ENCODE measurements around the gene ADAM10. TPM values are rescaled to one million over a fixed set of nuclear protein-coding genes. Genes with fewer than 3 reads are reported as not detected.
A peak's percentile ranks its signal among the peaks of the same experiment; 100 is the strongest.

ADAM10 gene
- total and polyA plus RNA-seq, 7 donors = 7.9 to 37.9 (median 33.1) TPM

DNA sequence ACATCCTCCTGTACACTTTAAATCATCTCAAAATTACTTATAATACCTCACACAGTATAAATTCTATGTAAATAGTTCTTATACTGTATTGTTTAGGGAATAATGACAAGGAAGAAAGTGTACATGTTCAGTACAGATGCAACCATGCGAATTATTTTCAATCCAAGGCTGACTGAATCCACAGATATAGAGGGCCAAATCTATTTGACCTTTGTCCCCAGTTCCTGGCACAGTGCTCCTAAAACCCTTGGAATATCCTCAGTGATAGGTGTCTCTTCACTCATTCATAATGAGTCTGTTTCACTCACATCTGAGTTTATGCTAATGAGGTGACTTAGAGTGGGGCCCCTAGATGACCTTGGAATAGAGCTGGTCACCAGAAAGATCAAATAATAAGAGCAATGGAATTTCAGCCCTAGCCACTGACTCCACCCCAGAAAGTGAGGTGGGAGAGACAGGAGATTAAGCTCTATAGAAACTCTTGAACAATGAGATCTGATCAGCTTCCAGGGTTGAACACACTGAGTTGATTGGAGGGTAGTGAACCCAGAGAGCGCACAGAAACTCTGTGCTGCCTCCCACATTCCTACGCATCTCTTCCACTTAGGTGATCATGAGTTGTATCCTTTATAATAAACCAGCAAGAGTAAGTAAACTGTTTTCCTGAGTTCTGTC, 65.3 kb downstream of the ADAM10 start:
- H3K4me1 ChIP-seq = no peaks in the 10 kb centered on the region
- intact Hi-C loops (cut with DNase I) = no loop called here
- no peaks in the 10 kb centered on the region for H3K36me3 ChIP-seq (ENCODE audit: insufficient read depth in 1 of 2, low read depth in 1 of 2)
- H3K27ac ChIP-seq = no peak overlapping the region
- WGBS, 3 donors = 97 to 98% (median 98%) methylated on average over 3 of the region's 3 CpGs
- ATAC-seq (no peak), DNase-seq (no peak)
- no peaks in the 10 kb centered on the region for H3K27me3 ChIP-seq (ENCODE audit: insufficient read depth in 3 of 3, low read length in 2 of 3)
- TF ChIP-seq, protein P1, sequence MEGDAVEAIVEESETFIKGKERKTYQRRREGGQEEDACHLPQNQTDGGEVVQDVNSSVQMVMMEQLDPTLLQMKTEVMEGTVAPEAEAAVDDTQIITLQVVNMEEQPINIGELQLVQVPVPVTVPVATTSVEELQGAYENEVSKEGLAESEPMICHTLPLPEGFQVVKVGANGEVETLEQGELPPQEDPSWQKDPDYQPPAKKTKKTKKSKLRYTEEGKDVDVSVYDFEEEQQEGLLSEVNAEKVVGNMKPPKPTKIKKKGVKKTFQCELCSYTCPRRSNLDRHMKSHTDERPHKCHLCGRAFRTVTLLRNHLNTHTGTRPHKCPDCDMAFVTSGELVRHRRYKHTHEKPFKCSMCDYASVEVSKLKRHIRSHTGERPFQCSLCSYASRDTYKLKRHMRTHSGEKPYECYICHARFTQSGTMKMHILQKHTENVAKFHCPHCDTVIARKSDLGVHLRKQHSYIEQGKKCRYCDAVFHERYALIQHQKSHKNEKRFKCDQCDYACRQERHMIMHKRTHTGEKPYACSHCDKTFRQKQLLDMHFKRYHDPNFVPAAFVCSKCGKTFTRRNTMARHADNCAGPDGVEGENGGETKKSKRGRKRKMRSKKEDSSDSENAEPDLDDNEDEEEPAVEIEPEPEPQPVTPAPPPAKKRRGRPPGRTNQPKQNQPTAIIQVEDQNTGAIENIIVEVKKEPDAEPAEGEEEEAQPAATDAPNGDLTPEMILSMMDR (IDR thresholded peaks at IDR 0.05) = no peak
- no peaks in the 10 kb centered on the region for H3K9me3 ChIP-seq
- H3K4me3 ChIP-seq = no peak overlapping the region

DNA sequence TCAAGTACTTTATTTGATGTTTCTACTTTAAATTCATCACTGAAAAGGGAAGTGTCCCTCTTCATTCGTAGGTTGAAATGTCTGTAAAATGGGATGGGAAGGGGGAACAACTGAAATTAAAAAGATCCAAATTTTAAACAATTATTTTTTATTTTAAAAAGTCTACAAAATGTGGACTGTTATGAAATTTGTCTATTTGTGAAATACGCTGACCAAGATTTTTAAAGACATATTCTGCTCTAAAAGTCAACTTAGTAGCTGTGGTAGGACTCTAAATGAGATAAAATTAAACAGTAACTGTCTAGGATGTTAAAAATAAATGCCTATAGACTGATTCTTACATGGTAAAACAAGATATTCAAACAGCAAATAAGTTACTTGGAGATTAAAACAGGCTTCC, 67.3 kb downstream of the ADAM10 start:
- no peak for ATAC-seq

DNA sequence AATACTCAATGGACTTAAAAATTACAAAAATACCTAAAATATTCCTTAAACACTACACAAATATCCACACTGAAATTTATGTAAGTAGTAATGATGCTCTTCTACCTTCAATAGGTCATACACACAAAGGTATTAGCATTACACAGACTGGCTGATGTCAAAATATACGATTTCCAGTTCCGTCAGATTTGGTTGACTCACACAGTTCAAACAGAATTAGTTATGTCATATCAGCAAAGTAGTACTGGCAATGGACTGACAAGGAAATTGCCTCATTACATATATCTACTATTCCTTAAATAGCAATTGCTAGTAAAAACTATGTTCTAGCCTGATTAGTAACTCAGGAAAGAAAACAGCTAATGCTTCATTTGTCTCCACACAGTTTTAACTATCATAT, 70.8 kb downstream of the ADAM10 start:
- TF ChIP-seq, protein P1 (IDR thresholded peaks at IDR 0.05) = no peak
- Histone ChIP-seq H3K36me3 (ENCODE audit: insufficient read depth in 1 of 2, low read depth in 1 of 2) (peaks cover 0 to 12% of the 10 kb centered on the region in 2 donors), H3K27ac (no peak overlapping the region), H3K9me3 (no peaks in the 10 kb centered on the region), H3K4me3 (no peak overlapping the region), H3K4me1 (no peaks in the 10 kb centered on the region), H3K27me3 (ENCODE audit: insufficient read depth in 3 of 3, low read length in 2 of 3) (no peaks in the 10 kb centered on the region)
- intact Hi-C loops (cut with DNase I) = no loop called here
- ATAC-seq (no peak), DNase-seq (no peak)
- WGBS, 3 donors = 87 to 96% (median 87%) methylated on average over 2 of the region's 2 CpGs

More for the DNA sequence above, 67.3 kb downstream of the ADAM10 start:
- Histone ChIP-seq H3K4me3 (no peak overlapping the region), H3K9me3 (no peaks in the 10 kb centered on the region), H3K36me3 (ENCODE audit: insufficient read depth in 1 of 2, low read depth in 1 of 2) (no peaks in the 10 kb centered on the region), H3K4me1 (no peaks in the 10 kb centered on the region), H3K27me3 (ENCODE audit: insufficient read depth in 3 of 3, low read length in 2 of 3) (no peaks in the 10 kb centered on the region), H3K27ac (no peak overlapping the region)
- DNase-seq = no peak
- TF ChIP-seq, protein P1 (IDR thresholded peaks at IDR 0.05) = no peak
- WGBS, 3 donors = 91 to 94% (median 92%) methylated on average over 2 of the region's 2 CpGs
- intact Hi-C loops (cut with DNase I) = no loop called here

DNA sequence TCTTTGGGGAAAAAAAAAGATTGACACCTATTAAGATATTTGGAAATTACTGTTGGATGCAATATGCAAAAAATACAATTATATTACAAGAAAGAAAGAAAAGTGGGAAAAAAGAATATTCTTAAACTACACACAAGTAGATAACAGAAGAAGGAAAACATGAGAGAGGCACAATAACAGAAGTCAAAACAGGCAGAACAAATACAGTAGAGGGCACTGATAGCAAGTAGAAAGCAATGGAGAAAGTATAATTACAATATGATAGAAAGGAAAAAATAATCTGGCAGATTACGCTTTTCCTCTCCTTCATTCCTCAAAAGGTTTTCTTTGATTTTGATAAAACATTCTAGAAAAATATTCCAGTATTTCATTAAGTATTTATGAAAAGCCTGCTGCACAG, 72.1 kb downstream of the ADAM10 start:
- TF ChIP-seq, protein P1 (IDR thresholded peaks at IDR 0.05) = peak; percentile 19
- peaks cover 0 to 12% of the 10 kb centered on the region in 2 donors for H3K36me3 ChIP-seq (ENCODE audit: insufficient read depth in 1 of 2, low read depth in 1 of 2)
- H3K27ac ChIP-seq = no peak overlapping the region
- H3K9me3 ChIP-seq = no peaks in the 10 kb centered on the region
- no peak for ATAC-seq
- H3K4me3 ChIP-seq = no peak overlapping the region
- DNase-seq = no peak
- intact Hi-C loops (cut with DNase I) = no loop called here
- no peaks in the 10 kb centered on the region for H3K27me3 ChIP-seq (ENCODE audit: insufficient read depth in 3 of 3, low read length in 2 of 3)
- no peaks in the 10 kb centered on the region for H3K4me1 ChIP-seq
- WGBS, 3 donors = 80 to 84% (median 84%) methylated on average over 1 of the region's 1 CpG

DNA sequence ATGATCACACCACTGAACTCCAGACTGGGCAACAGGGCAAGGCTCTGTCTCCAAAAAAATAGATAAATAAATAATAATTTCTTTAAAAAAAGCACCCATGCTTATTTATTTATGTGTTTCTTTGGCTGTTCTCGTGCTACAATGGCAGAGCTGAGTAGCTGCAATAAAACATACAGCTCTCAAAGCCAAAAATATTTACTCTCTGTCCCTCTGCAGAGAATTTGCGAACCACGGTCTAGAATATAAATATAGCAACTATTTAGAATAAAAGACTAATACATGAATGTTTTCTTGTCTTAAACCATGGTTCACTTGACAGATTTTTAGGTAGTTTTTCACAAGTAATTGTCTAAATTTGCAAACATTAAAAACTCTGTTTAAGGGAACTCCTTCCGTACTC, 72.7 kb downstream of the ADAM10 start:
- intact Hi-C loops (cut with DNase I) = no loop called here
- H3K4me1 ChIP-seq = no peaks in the 10 kb centered on the region
- DNase-seq = no peak
- no peaks in the 10 kb centered on the region for H3K9me3 ChIP-seq
- ATAC-seq = no peak
- no peaks in the 10 kb centered on the region for H3K27me3 ChIP-seq (ENCODE audit: insufficient read depth in 3 of 3, low read length in 2 of 3)
- TF ChIP-seq, protein P1 (IDR thresholded peaks at IDR 0.05) = no peak
- H3K27ac ChIP-seq = no peak overlapping the region
- no peak overlapping the region for H3K4me3 ChIP-seq
- WGBS, 3 donors = 90 to 92% (median 91%) methylated on average over 4 of the region's 4 CpGs
- H3K36me3 ChIP-seq (ENCODE audit: insufficient read depth in 1 of 2, low read depth in 1 of 2) = peaks cover 0 to 12% of the 10 kb centered on the region in 2 donors
